Type B pancreatic cell (in vitro differentiated cells): ENCODE measurements around the gene BSG. TPM values are rescaled to one million over a fixed set of nuclear protein-coding genes. Genes with fewer than 3 reads are reported as not detected.
A peak's percentile ranks its signal among the peaks of the same experiment; 100 is the strongest.

ENCODE experiments used
- DNase-seq: peaks from one replicate; pipeline ENCODE4 v3.0.0; 2021; ENCODE audit warnings: mixed read lengths; ENCODE audit not compliant: unreplicated experiment; ENCODE audit errors: extremely low spot score
- H3K27ac Mint-ChIP-seq: 2 replicates; pipeline ENCODE4 v1.8.0; 2021; ENCODE audit warnings: mild to moderate bottlenecking, mixed read lengths
- H3K27me3 Mint-ChIP-seq: 2 replicates; pipeline ENCODE4 v1.8.0; 2021; ENCODE audit warnings: mixed read lengths
- H3K36me3 Mint-ChIP-seq: 2 replicates; pipeline ENCODE4 v1.8.0; 2021; ENCODE audit warnings: mixed read lengths
- H3K4me1 Mint-ChIP-seq: one replicate; pipeline ENCODE4 v1.8.0; 2021; ENCODE audit warnings: mixed read lengths; ENCODE audit not compliant: unreplicated experiment
- H3K4me3 Mint-ChIP-seq: 2 replicates; pipeline ENCODE4 v1.8.0; 2021; ENCODE audit warnings: mild to moderate bottlenecking, mixed read lengths
- H3K9me3 Mint-ChIP-seq: 2 replicates; pipeline ENCODE4 v1.8.0; 2021; ENCODE audit warnings: mixed read lengths
- total RNA-seq: library from RNA; stranded (reverse); gene quantifications from 2 replicates; pipeline ENCODE4 v1.2.1, GENCODE V29; 2021; ENCODE audit warnings: low replicate concordance
- TF ChIP-seq, protein P1 (sequence below): fragments of 200-600 bp; sonication (generic); conservative IDR thresholded peaks from 2 replicates; pipeline ENCODE4 v1.5.0; 2021; ENCODE audit warnings: antibody characterized with exemption, mild to moderate bottlenecking

BSG gene
- total RNA-seq, 1 donor from 2014 or later, result 522 TPM

DNA sequence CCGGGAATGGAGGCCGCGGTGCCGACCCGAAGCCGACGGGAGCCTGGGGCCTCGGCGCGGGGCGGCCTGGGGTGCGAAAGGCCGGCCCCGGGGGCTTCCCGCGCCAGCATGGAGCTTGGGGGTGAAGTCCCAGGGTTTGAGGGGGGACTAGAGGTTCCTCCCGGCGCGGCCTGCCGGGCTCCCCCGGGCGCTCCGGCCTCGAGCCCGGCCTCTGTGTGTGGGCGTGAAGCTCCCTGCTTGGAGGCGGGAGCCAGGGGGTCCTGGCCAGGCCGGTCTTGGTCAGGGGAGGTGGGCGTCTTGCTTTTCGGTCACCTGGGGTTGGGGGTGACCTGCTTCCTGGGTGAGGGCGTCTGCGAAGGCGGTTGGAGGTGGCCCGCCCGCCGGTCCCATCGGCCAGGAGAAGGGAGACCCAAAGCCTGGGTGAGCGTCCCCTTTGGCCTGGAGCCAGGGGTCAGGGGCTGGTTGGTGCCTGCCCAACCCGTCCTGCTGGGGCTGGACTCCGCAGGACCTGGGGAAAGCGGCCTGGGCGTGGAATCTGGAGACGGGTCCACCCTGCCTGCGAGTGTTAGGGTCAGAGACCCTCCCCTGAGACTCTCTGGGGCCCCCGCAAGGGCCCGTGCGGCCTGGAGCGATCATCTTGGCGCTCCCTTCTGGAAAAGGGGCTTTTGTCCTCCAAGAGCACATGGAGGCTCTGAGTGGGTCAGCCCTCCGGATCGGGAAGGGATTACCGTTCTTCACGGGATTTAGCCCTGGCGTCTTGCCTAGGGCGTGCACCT, 535 bp downstream of the BSG start:
- Mint-ChIP-seq H3K27ac (peak overlapping the region; percentile 98), H3K27me3 (peaks cover 10% of the 10 kb centered on the region), H3K36me3 (peaks cover 3% of the 10 kb centered on the region), H3K4me3 (peak overlapping the region; percentile 91), H3K4me1 (peaks cover 30% of the 10 kb centered on the region), H3K9me3 (no peaks in the 10 kb centered on the region)
- no peak for DNase-seq
- TF ChIP-seq, protein P1, sequence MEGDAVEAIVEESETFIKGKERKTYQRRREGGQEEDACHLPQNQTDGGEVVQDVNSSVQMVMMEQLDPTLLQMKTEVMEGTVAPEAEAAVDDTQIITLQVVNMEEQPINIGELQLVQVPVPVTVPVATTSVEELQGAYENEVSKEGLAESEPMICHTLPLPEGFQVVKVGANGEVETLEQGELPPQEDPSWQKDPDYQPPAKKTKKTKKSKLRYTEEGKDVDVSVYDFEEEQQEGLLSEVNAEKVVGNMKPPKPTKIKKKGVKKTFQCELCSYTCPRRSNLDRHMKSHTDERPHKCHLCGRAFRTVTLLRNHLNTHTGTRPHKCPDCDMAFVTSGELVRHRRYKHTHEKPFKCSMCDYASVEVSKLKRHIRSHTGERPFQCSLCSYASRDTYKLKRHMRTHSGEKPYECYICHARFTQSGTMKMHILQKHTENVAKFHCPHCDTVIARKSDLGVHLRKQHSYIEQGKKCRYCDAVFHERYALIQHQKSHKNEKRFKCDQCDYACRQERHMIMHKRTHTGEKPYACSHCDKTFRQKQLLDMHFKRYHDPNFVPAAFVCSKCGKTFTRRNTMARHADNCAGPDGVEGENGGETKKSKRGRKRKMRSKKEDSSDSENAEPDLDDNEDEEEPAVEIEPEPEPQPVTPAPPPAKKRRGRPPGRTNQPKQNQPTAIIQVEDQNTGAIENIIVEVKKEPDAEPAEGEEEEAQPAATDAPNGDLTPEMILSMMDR, result no peak

DNA sequence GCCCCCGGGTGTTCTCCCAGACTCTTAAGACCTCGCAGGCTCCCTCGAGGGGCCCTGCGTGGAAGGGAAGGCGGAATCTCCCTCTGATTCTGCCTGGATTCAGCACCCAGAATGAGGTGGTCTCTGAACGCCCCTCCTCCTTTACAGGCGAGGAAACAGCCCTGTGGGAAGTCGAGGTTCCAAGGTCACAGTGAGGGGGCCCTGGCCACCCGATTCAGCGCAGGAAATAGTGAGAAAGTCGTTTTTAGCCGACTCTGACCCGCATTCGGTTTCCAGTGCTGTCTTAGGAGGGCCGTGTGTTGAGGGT, 1.1 kb downstream of the BSG start:
- Mint-ChIP-seq H3K4me1 (peaks cover 30% of the 10 kb centered on the region), H3K27me3 (peaks cover 10% of the 10 kb centered on the region), H3K36me3 (peaks cover 3% of the 10 kb centered on the region), H3K27ac (peak overlapping the region; percentile 82), H3K9me3 (no peaks in the 10 kb centered on the region), H3K4me3 (peak overlapping the region; percentile 90)
- DNase-seq, result no peak
- TF ChIP-seq, protein P1, result no peak

DNA sequence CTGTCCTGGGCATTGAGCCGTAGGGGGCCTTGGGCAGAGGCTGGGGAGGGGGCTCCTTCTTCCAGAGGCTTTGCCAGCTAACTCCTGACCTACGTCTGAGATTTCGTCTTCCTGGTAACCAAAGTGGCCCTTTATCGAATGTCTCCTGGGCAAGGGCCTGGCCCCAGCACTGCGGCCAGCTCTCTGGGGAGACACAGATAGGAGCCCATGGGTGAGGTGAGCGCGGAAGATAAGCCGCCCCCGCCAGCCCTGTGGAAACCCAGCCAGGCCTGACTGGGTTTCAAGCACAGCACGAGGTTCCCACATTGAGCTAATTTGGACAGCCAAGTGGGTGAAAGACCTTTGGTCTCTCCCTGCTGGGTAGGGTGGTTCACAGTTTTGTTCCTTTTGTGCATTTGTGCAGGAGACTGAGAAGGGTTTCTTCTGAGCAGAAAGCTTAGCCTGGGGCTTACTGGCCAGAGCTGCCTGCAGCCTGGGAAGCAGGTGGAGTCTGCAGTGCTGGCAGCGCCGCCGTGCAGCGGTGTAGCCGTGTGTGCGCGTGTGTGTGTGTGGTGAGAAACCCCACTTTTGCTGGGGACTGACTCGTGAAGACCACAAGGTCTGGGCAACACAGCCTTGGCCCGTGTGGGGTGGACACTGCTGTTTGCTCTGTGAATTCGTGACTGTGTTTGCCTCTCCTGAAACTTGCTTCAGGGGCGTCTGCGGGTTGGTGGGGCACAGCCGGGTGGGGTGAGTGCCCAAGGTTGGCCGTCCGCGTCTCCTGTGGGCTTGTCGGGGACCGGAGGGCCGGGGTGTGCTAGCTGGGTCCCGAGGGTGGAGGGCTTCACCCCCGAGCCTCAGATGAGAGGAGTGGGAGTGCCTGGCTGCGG, 2.5 kb downstream of the BSG start:
- H3K4me3 Mint-ChIP-seq, result peak overlapping the region; percentile 90
- H3K27me3 Mint-ChIP-seq, result peaks cover 7% of the 10 kb centered on the region
- TF ChIP-seq, protein P1, result no peak
- peak overlapping the region; percentile 86 for H3K27ac Mint-ChIP-seq
- no peaks in the 10 kb centered on the region for H3K9me3 Mint-ChIP-seq
- no peak for DNase-seq
- peaks cover 3% of the 10 kb centered on the region for H3K36me3 Mint-ChIP-seq
- peaks cover 25% of the 10 kb centered on the region for H3K4me1 Mint-ChIP-seq

DNA sequence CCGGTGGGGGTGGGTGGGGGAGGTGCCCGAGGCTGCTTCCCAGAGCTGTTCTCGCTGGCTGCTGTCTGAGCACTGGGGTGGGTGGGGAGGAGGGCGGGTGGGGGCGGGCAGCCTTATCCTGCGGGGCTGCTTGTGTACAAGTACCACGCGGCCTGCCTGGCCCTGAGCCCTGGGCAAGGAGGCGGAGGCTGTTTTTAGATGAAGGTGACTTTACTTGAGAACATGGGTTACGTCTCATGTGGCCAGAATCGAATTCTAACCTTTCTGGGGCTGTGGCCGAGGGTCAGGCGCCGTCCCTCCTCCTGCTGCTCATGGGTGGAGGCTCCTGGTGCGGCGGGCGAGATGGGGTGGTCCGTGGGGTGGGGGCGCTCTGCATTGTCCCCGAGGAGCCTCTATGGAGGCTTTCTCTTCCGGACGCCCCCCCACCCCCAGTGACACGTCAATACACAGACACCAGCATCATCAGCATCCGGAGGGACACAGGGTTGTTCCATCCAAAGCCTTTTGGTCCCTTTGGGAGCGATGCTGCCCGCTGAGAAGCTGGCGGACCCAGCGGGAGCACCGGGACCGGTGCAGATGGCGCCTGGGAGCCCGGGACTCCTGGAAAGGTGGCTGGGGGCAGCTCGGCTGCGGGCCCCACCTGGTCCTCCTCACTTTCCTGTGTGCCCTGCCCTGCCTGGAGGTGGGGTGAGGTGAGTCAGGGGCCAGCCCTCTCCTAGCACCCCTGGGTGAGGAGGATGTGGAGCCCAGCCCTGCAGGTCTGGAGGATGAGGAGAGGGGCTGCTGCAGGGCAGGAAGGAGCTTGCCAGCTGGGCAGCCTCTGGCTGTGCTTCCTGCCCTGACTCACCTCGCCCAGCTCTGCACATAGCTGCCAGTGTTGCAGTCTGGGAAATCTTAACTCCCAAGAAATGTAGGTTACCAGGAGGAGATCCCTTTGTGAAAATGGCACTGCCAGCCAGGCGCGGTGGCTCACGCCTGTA, 3.4 kb downstream of the BSG start:
- no peak for DNase-seq
- TF ChIP-seq, protein P1, result no peak
- Mint-ChIP-seq H3K4me1 (peaks cover 25% of the 10 kb centered on the region), H3K27me3 (peaks cover 6% of the 10 kb centered on the region), H3K27ac (no peak overlapping the region), H3K36me3 (peaks cover 3% of the 10 kb centered on the region), H3K9me3 (no peaks in the 10 kb centered on the region), H3K4me3 (no peak overlapping the region)

DNA sequence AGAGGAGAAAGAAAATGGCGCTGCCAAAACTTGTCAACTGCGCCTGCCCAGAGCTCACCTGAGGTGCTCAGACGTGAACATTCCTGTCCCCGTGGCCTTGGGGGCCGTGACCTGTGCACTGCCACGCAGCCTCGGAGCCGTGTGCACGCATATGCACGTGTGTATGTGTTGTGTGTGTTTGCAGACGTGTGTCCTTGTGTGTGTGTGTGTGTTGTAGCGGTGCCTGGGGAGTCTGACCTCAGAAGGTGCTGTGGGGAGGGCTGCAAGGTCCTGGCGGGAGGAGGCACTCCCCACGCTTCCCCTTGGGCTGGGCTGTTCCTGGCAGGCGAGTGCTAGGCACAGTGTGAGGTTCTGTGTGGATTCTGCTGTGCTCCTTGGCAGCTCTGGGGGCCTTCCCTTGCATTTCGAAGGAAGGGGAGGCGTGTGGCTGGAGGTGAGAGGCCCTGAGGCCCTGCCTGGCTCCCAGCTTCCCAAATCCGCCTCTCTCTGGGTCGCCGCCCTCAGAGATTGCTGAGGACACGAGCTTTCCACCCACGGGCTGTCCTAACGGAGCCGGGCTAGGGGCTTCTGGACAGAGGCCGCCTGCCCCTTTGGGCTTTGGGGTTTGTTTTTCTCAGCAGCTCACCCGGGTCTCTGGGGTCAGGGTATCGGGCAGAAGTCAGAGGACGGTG, 4.5 kb downstream of the BSG start:
- TF ChIP-seq, protein P1, result no peak
- Mint-ChIP-seq H3K9me3 (no peaks in the 10 kb centered on the region), H3K27ac (no peak overlapping the region)

More for the DNA sequence above, 4.5 kb downstream of the BSG start:
- Mint-ChIP-seq H3K4me1 (peaks cover 16% of the 10 kb centered on the region), H3K36me3 (no peaks in the 10 kb centered on the region), H3K27me3 (peaks cover 3% of the 10 kb centered on the region), H3K4me3 (no peak overlapping the region)
- DNase-seq, result no peak
